Umbilical cord (tissue), 2 donors: ENCODE results near the gene OSM. TPM values are rescaled to one million over a fixed set of nuclear protein-coding genes. Genes with fewer than 3 reads are reported as not detected.
"Not testable (repeated sequence)": the region's sequence is repeated elsewhere in the genome, so short reads cannot be mapped to it uniquely, and the experiment has no call there.

Experiments
- DNase-seq: peaks from one replicate; pipeline ENCODE4 v3.0.0-alpha.2; 2015; ENCODE audit warnings: low spot score
- total RNA-seq: library from RNA; depleted of rRNA; stranded (reverse); fragments of >200 nt; gene quantifications from one replicate; pipeline ENCODE4 v1.2.3, GENCODE V29; 2014; ENCODE audit warnings: low replicate concordance; ENCODE audit not compliant: insufficient read depth

The OSM gene
- total RNA-seq, 1 donor from 2014 or later = 4.8 TPM

DNA sequence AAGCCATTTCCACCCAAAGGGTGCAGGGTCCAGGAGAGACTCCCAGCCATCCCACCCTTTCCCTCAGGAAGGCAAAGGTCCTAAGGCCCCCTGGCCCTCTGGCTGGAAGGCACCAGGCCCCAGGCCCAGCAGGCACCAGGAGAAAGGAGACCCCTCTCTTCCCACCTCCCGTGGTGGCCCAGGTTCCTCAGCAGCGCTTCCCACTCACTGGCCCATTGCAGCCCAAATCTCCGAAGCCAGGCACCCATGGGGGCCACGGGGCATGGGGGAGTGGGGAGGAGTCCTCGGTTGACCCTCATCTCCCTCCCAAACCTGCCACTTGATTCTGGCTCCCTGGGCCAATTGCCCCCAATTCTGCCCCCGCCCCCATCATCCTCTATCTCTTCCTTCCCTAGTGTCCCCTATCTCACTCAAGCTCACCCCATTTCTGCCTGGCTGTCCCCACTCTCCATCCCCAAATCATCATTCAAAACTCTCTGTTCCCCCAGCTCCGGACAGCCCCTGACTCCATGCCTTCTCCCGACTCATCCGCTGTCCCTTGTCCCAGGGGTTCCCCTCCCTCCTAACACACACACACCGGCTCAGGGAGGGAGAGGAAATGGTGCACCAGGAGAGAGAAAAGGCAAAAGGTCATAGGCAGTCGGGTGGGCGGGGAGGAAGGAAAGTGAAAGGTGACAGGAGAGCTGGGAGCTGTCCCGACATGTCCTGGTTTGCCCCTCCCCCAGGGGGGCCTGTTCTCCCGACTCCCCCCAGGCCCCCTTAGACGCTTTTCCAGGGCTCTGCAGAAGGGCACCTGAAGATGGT lies 21.3 kb downstream of the OSM start:
- DNase-seq = no peak

DNA sequence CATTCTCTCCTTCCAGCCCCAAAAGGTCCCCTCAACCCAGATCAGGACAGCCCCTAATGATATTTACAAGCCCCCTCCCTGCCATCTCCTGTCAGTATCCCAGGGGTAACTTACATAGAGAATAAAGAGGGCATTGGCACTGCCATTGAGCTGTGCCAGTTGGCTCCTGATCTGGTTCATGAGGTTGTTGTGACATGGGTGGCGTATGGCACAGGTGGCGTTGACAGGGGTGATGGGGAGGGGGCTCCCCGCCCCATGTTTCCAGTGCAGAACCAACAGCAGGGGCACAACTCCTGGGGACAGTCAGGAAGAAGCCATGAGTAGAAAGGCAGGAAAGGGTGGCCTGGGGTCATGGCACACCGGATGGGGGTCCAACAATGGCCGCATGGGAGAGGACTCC lies 22.0 kb downstream of the OSM start:
- no peak for DNase-seq

DNA sequence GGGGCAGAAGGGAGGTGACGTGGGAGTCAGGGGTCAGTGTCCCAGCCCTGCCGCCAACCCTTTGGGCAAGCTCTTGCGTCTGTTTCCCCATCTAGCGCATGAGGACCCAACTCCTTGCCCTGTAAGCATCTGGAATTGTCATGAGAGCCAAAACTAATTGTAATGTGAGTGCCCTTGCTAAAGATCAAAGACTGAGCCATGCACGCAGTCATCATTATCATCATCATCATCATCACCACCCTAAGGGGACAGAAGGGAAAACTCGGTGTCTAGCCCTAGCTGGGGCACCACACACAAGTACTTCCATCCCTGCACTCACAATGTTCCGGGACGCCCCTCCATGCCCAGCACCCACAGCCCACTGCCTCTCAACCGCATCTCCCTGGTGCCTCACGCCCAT lies 22.6 kb downstream of the OSM start:
- DNase-seq = no peak

DNA sequence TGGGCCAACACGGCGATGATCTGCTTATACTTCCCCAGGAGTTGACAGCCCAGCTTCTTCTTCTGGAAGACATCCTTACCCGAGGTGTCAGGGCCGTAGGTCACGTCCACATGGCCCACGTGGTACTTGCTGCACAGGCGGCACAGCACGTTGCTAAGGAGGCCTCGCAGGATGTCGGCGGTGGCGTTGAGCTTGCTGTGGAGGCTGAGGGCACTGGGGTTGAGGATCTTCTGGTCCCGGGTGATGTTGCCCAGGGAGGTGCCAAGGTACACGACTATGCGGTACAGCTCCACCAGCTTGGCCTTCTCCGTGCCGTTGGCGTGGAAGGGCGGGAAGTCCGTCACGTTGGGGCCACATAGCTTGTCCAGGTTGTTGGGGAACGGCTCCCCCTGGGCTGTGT lies 23.0 kb downstream of the OSM start:
- DNase-seq = no peak

DNA sequence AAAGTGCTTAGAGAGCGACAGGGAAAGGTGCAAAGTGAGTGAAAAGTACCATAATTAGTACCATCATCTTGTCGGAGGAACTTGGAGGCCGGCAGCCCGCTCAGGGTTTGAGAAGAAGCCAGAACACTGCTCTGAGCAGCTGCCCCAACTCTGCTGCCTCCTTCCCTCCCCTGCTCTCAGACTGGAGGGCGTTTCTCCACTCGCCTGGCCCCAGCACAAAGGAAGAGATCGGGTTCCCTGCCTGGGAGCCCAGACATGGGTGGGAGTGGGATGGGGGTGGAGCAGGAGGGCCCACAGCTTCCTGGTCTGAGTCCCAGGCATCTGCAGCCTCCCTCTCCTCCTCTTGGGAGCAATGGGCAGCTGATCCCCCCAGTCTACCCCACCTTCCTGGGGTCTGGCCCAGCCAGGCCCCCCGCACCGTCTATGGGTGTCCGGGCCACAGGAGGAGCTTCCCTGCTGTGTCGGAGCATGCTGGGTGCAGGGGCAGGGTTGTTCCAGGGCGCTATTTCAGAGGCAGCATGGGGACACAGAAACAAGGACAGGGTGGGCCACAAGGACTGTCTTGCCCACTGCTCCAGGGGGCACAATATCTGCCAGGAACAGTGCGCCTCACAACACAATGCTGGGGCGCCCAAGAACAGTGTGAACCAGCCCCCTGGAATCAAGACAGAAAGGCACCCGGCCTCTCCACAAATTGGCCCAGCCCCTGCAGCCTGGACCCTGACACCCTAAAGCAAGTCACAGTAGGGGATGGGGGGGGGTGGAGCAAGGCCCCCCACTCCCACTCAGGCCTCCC lies 24.9 kb downstream of the OSM start:
- DNase-seq = peak; percentile 83

DNA sequence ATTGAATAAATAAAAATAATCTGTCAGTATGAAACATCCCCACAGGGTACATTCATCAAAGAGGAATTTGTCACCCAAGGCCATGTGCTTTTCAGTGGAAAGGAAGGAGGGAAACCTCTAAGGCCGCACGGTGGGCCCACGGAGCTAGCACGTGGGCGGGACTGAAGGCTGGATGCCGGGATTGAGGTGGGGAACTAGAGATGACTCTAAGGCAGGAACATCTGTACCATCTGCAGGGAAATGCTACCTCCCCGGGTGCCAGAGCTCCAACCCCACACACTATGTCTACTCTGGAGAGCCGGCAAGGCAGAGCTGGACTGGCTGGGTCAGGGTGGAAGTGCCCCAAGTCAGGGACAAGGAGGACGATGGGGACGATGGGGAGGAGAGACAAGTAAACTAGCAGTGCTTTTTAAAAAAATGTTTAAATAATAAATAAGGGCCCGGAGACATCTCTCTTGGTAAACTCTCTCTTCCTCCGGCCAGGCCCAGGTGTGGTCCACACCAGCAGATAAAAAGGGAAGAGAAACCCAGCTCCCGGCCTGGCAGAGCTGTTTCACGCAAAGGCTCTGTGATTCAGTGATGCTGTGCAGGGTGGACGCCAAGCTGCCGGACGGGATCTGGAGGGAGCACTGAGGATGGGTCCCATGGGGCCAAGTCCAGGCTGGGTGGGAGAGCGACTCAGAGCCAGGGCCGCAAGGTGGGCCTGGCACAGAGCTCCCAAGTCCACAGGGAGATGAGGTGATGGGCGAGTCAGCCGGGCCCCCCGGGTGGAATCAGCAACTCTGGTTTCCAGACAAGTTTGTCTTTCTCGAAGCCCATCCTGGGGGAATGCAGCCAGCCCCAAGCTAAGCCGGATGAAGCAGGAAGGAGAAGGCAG lies 25.9 kb downstream of the OSM start:
- DNase-seq = no peak

DNA sequence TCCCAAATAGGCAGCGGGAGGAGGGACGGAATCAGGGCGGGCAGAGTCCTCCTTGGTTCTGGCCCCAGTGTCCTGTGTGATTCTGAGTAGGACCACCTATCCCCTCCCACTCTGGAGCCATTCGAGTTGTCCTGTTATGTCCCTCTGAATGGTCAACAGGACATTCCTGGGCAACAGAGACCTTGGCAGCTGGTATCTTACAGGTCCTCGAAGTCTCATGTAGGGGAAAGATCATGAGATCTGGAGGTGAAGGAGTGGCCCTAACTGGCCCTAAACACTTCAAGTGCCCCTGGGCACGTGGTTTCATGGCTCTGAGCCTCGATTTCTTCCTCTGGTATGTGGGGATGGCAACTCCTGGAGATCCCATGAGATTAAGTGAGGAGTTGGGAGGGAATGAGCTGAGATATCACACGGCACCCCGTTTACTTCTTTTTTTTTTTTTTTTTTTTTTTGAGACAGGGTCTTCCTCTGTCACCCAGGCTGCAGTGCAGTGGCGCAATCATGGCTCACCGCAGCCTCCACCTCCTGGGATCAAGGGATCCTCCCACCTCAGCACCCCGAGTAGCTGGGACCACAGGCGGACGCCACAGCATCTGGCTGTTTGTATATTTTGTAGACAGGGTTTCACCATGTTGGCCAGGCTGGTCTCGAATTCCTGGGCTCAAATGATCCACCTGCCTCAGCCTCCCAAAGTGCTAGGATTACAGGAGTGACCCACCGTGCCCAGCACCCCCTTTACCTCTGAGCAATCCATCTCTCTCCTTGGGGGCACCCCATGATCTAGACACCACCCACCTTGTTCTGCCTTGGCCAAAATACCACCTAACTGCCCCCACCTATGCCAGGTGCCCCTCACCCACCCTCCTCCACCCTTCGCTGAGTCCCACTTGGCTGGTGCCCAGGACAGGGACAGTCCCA lies 26.9 kb downstream of the OSM start:
- DNase-seq = no peak

DNA sequence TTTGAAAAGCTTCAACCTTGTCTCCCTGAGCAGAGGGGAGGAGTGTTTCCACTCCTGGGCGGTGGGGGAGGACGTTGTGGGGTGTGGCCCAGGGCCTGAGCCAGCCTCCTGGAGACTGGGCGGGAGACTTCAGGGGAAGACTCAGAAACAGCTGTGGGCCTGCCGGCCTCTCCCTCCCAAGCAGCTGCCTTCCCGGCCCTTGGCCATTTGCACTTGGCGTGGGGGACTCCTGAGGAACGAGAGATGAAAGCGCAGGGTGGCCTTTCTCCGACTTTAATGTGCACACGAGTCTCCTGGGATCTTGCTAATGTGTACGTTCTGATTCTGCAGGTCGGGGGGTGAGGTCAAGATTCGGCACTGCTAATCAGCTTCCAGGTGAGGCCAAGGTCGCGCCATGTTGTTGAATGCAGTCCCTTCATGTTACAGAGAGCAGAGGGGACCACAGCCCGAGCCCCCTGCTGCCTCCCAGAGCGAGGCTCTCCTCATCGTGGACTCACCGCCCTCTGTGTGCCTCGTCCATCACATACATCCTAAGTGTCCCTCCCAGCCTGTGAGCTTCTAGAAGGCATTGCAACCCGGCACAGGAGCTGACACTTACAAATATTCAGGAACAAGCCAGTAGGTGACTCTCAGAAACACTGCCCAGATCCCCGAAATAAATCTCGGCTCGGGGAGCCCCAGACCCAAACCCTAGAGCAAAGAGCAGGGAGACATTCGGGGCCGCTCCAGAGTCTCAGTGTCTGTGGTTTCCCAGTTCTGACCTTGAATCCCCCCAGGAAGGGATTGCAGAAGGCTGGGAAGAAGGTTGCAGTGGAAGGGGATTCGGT lies 27.8 kb downstream of the OSM start:
- peak; percentile 93 for DNase-seq

DNA sequence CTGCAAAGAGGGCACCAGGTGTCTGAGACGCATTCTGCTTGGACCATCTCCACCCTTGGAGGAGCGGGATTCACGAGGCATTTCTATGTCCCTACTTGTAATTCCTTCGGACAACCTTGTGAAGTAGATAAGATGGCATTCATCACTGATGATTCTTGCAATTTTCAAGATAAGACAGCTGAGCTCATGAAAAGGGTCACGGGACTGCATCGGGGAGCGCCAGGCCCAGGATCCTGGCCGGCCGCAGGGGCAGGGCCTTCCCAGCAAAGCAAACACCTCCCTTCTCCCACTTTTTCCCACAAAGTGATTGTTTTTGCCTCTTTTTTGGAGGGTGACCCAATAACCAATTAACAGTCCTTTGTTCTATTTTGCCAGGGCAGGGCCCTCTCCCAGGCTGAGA lies 28.5 kb downstream of the OSM start:
- peak; percentile 70 for DNase-seq

DNA sequence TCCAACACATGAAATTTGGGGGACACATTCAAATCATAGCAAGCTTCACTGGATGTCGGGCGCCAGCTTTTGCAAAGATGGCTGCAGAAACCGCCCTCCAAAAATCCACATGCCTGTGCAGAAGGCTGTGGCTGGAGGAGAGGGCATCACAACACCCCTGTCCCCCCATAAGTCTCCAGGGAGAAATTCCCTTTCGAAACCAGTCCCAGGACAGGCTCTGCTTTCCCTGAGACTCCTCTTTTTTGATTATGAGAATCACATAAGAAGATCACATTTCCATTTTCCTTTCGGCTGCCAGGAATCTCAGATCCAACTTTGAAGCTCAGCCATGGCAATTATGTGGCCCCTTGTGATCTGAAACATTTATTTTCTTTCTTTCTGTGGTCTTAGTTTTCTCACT lies 29.8 kb downstream of the OSM start:
- DNase-seq = no peak

DNA sequence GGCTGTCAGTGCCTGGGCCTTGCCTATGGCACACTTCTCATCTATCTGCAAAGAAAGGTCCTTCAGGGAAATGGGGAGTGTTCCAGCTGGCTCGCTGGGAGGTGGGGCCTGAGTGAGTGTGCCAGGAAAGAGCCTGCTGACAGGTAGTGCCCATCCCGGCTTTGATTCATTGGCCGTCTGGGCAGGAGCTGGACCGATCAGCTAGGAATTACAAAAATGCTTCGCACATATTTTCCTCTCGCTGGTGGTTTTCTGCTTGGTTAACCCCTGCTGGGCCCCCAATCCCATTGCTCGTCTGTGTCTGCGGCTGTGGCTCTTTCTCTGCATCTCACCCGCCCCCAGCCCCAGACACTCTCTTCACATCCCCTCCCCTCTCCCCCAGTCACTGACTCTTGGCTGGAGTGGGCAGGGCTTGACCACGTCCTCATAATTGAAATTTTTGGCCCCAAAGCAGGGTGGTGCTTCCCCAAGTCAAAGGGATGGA lies 30.9 kb downstream of the OSM start:
- DNase-seq = peak; percentile 84

DNA sequence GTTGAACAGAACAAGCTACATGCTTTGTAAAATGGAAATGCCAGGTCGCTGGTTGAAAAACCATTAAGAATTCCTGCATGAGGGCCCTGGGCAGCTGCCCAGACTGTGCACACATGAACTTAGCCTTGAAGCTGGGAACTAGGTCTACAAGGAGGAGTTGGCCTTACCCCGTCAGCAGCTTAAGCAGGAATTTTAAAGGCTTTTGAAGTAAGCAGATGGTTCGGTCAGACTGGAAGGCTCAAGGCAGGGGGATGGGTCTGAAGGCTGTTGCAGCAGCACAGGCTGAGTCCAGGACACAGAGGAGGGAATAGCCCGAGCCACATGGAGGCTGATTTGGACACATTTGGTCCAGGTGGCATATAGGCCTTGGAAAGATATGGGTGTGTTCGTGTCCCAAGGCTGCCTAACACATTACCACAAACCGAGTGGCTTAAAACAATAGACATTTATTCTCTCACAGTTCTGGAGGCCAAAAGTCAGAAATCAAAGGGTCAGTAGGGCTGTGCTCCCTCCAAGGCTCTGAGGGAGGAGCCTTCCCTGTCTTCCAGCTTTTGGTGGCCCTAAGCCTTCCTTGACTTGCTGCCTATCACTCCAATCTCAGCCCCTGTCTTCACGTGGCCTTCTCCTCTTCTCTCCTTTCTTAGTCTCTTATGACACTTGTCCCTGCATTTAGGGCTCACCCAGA lies 31.7 kb downstream of the OSM start:
- peak; percentile 99 for DNase-seq

DNA sequence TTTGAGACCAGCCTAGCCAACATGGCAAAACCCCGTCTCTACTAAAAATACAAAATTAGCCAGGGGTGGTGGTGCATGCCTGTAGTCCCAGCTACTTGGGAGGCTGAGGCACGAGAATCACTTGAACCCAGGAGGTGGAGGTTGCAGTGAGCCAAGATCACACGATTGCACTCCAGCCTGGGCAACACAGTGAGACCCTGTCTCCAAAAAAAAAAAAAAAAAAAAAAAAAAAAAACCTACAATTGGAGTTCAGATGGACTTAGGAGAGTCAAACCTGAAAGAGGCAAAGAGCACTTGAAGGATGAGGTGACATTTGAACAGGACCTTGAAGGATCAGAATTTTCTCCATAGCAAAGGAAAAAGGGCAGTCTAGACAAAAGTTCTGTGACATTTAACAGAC lies 32.3 kb downstream of the OSM start:
- not testable (repeated sequence) for DNase-seq

DNA sequence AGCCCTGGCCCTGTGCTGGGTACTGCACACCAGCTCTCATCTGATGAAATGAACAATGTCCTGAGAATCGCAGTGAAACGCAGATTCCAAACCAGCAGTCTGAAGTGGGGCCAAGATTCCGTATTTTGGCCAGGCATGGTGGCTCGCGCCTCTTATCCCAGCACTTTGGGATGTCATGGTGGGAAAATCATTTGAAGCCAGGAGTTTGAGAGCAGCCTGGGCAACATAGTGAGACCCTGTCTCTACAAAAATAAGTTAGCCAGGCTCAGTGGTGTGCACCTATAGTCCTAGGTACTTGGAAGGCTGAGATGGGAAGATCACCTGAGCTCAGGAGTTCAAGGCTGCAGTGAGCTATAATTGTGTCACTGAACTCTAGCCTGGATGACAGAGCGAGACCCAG lies 33.1 kb downstream of the OSM start:
- peak; percentile 42 for DNase-seq

DNA sequence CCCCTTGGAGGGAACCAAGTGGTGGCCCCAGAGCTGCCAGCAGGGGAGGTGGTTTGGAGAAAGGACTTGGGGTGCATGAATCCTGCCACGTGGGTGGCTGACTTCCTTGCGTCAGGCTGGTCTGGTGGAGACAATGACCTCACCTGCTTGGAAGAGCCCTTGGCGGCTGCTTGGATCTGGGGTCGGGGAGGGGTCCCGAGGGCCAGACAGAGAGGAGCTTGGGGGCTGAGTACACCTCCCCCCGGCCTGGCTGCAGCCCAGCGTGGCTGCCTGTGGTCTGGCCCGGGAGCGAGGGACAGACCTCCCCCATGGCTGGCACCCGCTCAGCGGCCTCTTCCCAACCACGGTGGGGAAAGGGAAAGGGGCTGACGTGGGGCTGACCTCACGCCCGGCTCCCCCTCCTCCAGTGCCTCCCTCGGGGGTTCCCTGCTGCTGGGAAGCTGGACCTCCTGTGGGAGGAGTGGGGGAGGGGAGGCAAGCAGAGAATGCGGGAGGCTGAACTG lies 33.9 kb downstream of the OSM start:
- no peak for DNase-seq

DNA sequence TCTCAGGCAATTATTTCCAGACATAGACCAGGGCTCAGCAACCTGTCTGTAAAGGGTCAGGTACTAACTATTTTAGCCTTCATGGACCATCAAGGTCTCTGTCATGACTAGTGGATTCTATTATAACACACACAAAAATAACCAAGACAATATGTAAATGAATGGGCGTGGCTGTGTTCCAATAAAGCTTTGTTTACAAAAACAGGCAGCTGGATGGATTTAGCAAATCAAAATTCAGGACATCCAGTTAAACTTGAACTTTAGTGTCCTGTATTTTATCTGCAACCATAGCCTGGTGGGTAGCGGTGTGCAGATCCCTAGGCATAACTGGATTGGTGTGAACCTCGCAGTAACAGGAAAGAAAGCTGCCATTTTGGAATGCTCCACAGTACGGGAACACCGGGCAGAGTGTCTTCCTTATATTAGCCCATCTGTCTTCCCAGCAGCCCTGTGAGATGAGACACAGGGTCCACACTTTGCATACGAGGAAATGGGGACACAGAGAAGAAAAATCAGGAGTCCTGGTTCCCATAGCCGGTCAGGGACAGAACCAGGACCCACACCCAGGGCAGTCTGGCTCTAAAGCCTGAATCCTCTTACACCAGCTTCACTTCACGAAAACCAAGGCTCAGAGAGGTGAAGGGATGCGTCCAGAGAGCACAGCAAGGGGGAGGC lies 35.7 kb downstream of the OSM start:
- DNase-seq = no peak

DNA sequence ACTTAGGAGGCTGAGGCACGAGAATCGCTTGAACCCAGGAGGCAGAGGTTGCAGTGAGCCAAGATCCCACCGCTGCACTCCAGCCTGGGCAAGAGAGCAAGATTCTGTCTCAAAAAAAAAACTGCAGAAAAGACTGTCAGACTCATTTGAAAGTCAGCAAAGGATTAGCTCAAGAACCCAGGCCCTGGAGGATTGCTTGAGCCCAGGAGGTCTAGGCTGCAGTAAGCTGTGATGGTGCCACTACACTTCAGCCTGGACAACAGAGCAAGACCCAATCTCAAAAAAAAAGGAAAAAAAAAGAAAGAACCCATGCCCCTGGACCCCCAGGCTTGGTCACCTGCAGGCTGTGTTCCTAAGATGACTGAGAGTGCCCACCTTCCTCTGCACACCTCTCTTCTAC lies 36.3 kb downstream of the OSM start:
- DNase-seq = no peak

DNA sequence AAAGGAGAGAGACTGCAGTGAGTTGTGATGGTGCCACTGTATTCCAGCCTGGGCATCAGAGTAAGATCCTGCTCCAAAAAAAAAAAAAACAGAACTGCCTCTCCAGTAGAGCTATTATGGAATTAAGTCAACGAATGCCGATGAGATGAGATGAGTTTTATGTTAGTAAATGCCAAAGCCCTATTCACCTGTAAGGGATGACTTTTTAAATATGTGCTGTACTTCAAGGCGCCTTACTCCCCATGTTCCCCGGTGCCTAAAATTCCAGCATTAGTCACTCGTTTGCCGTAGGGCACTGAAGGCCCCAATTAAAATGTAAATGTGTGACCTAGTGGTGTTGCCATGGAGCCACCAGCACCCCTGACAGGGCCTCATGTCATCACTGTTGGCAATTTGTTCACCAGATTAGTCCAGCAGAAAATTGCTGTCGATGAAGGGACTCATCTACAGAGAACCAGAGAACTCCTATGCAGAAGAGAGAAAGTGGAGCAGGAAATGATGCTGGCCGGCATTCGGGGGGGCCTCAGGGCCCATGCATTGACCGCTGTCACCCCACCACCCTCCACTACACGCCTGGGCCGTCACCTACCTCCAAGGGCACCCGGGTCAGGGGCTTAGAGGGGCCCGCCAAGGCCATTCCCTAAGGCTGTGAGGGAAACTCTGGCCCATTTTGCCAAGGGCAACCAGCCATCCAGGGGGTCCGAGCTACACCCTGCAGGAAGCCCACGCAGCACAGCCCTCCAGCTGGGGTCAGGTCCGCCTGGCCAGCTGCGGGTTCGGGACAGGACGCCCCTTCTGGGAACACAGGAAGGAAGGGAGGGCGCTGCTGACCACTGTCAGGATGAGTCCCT lies 37.9 kb downstream of the OSM start:
- no peak for DNase-seq
